Inflammatory macrophage treated with lipopolysaccharide for 4 hours (primary cell): Measurements from ENCODE around the gene MISP.
"Not testable (repeated sequence)": the region's sequence is repeated elsewhere in the genome, so short reads cannot be mapped to it uniquely, and the experiment has no call there.

Source experiments
- DNase-seq: peaks from one replicate; pipeline ENCODE4 v3.0.0-alpha.2; 2020

MISP gene

DNA sequence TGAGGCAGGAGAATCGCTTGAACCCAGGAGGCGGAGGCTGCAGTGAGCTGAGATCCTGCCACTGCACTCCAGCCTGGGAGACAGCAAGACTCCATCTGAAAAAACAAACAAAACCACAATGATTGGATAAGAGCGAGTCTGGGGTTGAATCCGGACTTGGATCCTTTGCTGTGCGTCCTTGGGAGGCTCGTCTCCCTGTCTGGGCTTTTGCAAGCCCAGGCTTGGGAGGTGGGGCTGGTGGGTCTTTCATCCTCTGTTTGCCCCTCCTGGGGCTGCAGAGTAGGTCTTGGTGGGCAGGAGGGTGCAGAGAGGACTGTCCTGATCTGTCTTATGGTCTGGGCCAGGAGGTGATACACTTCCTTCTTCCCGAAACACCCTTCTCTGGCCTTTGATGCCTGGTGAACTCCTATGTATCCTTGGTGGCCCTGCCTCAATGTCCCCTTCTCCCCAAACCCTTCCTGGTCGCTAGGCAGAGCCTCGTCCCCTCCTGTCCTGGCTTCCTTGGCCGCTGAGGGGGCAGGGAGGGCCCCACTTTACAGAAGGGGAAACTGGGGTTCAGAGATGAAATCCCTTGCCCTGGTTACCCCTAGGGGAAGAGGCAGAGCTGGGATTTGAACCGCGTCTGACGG is 25.3 kb upstream of the MISP start:
- no peak for DNase-seq

DNA sequence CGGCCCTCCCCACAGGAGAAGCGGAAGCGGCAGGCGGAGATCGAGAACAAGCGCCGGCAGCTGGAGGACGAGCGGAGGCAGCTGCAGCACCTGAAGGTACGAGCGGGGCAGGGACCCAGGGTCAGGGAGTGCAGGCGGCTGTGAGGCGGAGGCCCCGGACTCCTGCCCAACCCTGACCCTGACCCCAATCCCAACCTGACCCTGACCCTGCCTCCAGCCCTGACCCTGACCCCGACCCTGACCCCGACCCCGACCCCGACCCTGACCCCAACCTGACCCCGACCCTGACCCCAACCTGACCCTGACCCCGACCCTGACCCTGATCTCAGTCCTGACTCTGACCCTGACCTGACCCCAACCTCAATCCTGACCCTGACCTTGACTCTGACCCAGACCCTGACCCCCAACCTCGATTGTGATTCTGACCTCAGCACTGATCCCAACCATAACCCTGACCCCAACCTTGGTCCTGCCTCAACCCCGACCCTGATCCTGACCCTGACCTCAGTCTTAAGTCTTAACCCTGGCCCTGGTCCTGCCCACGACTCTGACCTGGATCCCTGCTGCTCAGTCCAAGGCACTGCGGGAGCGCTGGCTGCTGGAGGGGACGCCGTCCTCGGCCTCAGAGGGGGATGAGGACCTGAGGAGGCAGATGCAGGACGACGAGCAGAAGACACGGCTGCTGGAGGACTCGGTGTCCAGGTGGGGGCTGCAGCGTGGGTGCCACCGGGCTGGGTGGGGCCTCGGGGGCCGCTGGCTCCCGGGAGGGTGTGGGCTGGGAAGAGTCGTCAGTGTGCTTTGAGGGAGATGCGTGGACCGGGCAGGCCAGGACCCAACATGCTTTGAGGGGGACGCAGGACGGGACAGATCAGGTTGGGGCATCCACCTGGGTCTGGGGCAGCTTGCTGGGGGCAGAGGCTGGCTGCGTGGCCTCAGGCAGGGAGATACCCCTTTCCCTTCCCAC is 23.6 kb upstream of the MISP start:
- no peak for DNase-seq

- DNase-seq: no peak
Observed at GRCh38 chr19:728011-728410, 22.9 kb upstream of the MISP start.

- DNase-seq: not testable (repeated sequence)
Observed at GRCh38 chr19:729564-729963, 21.3 kb upstream of the MISP start.

GRCh38 chr19:729965-730668 is 20.8 kb upstream of the MISP start:
- no peak for DNase-seq

GRCh38 chr19:731000-731399 is 19.9 kb upstream of the MISP start:
- no peak for DNase-seq

DNA sequence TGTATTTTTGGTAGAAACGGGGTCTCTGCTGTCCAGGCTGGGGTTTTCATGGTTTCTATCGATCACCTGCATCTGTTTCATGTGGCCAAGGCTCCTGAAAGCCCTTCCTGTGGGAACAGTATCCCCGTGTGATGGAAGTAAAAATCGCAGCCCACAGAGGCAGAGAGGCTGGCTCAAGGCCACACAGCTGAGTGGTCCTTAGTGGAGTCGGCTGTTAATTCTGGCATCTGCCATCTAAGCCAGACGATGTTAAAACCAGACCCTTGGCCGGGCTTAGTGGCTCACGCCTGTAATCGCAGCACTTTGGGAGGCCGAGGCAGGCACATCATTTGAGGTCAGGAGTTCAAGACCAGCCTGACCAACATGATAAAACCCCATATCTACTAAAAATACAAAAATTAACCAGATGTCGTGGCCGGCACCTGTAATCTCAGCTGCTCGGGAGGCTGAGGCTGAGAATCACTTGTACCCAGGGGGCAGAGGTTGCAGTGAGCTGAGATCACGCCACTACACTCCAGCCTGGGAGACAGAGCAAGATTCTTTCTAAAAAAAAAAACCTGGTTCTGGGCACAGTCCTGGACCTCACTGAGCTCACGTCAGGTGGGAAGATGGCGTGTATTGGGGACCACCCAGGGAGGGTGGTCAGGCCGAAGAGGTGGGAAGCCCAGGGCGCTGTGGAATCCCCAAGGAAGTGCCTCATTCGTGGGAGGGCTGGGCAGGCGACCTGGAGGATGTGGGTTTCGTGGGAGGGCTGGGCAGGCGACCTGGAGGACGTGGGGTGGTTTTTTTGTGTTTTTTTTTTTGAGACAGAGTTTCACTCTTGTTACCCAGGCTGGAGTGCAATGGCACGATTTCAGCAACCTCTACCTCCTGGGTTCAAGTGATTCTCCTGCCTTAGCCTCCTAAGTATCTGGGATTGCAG is 18.5 kb upstream of the MISP start:
- DNase-seq: no peak

GRCh38 chr19:734716-735115 is 16.2 kb upstream of the MISP start:
- DNase-seq: no peak

DNA sequence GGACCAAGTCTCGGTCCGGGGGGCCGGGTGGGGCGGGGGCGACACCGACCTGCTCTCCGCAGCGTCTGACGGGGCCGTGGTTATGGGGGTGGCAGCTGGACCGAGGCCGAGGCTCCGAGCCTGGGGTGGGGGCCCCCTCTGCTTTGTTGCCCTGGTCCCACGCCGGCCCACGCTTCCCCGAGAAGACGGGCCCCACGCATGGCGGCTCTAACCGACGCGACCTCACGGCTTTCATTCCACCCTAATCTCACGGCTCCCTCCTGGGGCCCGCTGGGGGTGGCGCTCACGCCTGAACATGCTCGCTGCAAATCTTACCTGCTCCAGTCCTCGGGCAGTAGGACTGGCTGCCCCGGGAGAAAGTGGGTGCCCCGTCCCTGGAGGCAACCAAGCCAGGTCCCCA is 14.8 kb upstream of the MISP start:
- no peak for DNase-seq

DNA sequence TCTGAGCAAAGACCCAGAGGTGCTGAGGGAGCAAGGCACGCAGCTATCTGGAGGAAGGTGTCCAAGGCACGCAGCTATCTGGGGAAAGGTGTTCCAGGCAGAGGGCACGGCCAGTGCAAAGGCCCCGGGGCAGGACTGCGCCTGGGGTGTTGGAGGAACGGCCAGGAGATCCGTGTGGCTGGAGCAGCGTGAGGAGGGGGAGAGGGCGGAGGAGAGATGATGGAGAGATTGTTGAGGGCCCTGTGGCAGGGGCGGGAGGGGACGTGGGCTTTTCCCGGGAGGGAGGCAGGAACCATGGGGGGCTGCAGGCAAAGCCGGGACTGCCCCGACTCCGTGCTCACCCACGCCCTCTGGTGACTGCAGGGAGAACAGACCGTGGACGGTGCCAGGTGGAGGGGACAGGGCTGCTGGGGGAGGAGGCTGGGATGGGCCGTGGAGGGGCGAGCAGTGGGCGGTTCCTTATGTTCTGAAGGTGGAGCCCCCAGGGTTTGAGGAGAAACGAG is 13.3 kb upstream of the MISP start:
- DNase-seq: peak; percentile 35

- DNase-seq: no peak
Observed at GRCh38 chr19:738509-739128, 12.3 kb upstream of the MISP start.

DNA sequence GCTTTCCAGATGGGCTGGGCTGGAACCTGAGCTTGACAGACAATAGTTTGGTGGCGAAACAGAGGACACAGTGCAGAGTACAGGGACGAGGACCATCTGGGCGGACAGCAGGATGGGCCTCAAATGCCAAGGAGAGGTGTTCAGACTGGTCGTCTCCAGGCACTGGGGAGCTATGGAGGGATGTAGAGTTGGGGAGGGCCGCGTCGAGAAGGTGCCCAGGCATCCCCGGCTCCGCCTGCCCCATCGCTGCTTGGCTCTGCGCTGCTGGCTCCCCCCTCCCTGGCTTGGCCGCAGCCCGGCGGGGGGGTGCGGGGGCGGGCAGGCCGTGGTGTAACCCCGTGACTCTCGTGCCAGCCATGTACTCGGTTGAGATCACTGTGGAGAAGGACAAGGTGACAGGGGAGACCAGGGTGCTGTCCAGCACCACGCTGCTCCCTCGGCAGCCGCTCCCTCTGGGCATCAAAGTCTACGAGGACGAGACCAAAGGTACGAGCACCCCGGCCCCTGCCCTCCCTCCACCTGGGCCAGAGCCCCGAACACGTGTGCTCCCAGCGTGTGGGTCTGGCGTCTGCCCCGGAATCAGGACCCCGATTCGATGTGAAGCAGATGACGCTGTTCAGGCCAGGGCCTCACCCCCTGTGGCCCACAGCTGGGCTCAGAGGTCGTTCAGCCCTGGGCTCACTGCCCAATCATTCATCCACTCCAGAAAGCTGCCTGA is 10.8 kb upstream of the MISP start:
- DNase-seq: no peak

GRCh38 chr19:740816-741505 is 10.0 kb upstream of the MISP start:
- DNase-seq: not testable (repeated sequence)

- DNase-seq: peak; percentile 12
Observed at GRCh38 chr19:741506-742131, 9.3 kb upstream of the MISP start.

DNA sequence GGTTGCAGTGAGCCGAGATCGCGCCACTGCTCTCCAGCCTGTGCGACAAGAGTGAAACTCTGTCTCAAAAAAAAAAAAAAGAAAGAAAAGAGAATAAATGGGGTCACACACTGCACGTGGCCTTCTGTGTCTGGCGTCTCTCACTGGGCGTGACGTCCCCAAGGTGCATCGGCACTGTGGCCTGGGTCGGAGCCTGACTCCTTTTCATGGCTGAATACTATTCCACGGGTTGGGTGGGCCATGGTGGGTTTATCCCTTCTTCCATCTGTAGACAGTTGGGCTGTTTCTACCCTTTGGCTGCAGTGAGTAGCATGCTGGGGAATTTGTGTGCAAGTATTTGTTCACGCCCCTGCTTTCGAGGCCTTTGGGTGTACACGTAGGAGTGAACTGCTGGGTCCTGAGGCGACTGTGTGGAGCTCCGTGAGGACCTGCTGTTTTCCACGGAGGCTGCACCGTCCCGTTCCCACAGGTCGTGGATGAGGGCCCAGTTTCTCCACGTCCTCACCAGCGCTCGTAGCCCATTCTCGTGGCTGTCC is 8.3 kb upstream of the MISP start:
- no peak for DNase-seq

- DNase-seq: no peak
Observed at GRCh38 chr19:743168-743687, 7.7 kb upstream of the MISP start.

DNA sequence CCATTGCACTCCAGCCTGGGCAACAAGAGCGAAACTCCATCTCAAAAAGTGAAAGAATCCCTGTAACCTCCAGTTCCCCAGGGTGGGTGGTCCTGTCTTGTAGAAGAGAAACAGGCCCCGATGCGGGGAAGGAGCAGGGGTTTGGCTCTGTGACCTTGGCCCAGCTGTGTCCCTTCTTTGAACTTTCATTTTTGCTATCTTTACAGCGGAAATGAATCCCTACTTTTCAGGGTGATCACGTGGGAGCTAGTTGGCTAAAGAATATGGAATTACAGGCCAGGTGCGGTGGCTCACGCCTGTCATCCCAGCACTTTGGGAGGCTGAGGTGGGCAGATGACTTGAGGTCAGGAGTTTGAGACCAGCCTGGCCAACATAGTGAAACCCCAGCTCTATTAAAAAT is 5.8 kb upstream of the MISP start:
- not testable (repeated sequence) for DNase-seq

DNA sequence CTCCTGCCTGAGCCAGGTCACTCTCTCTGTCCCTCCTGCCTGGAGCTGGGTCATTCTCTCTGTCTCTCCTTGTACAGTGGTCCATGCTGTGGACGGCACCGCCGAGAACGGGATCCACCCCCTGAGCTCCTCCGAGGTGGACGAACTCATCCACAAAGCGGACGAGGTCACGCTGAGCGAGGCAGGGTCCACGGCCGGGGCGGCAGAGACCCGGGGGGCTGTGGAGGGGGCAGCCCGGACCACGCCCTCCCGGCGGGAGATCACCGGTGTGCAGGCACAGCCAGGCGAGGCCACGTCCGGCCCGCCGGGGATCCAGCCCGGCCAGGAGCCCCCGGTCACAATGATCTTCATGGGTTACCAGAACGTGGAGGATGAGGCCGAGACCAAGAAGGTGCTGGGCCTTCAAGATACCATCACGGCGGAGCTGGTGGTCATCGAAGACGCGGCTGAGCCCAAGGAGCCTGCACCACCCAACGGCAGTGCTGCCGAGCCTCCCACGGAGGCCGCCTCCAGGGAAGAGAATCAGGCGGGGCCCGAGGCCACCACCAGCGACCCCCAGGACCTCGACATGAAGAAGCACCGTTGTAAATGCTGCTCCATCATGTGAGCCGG is 4.6 kb upstream of the MISP start:
- no peak for DNase-seq

- no peak for DNase-seq
Observed at GRCh38 chr19:746956-747355, 4.0 kb upstream of the MISP start.
